HepG2 (cell line): ENCODE data around the gene AXIN2. TPM values are rescaled to one million over a fixed set of nuclear protein-coding genes. Genes with fewer than 3 reads are reported as not detected.

Experiments
- ATAD3A ChIP-seq: sonication (generic); formaldehyde crosslinking; IDR thresholded peaks from 2 replicates; pipeline ENCODE4 v1.4.0; 2020; ENCODE audit warnings: missing genetic modification reagents
- BCL6 ChIP-seq: IDR thresholded peaks from 2 replicates; pipeline ENCODE4 v1.6.1; 2016; ENCODE audit warnings: missing genetic modification reagents, missing compliant biosample characterization
- CBFB ChIP-seq: sonication (generic); formaldehyde crosslinking; IDR thresholded peaks from 2 replicates; pipeline ENCODE4 v1.4.0; 2020; ENCODE audit warnings: missing genetic modification reagents
- FLYWCH1 ChIP-seq: sonication (generic); formaldehyde crosslinking; IDR thresholded peaks from 2 replicates; pipeline ENCODE4 v1.8.1; 2023; ENCODE audit warnings: mild to moderate bottlenecking, missing genetic modification reagents
- GABPB1 ChIP-seq: IDR thresholded peaks from 2 replicates; pipeline ENCODE4 v1.6.1; 2016; ENCODE audit warnings: mild to moderate bottlenecking, missing genetic modification reagents, moderate library complexity, missing compliant biosample characterization
- HIC2 ChIP-seq: sonication (generic); formaldehyde crosslinking; IDR thresholded peaks from 2 replicates; pipeline ENCODE4 v1.9.0; 2022; ENCODE audit warnings: low read depth, missing genetic modification reagents
- IRF2 ChIP-seq: IDR thresholded peaks from 2 replicates; pipeline ENCODE4 v1.6.1; 2018; ENCODE audit warnings: missing genetic modification reagents, missing compliant biosample characterization
- LCORL ChIP-seq, 2 experiments: fragments of 450-650 bp in 1 of 2; sonication (generic) in 1 of 2; formaldehyde crosslinking in 1 of 2; IDR thresholded peaks; 2 replicates each; pipeline versions ENCODE4 v1.5.0 to v1.6.1; 2017 to 2020; ENCODE audit warnings: antibody characterized with exemption in 1 of 2, missing genetic modification reagents in 1 of 2
- MIER3 ChIP-seq: IDR thresholded peaks from 2 replicates; pipeline ENCODE4 v1.6.1; 2016; ENCODE audit warnings: missing compliant biosample characterization, borderline replicate concordance
- RXRA ChIP-seq: sonication (generic); formaldehyde crosslinking; IDR thresholded peaks from 2 replicates; pipeline ENCODE4 v1.5.1; 2020; ENCODE audit warnings: missing genetic modification reagents
- SALL2 ChIP-seq: sonication (generic); formaldehyde crosslinking; IDR thresholded peaks from 2 replicates; pipeline ENCODE4 v1.8.1; 2023; ENCODE audit warnings: mild to moderate bottlenecking, missing genetic modification reagents, inconsistent platforms
- SCMH1 ChIP-seq: sonication (generic); formaldehyde crosslinking; IDR thresholded peaks from 2 replicates; pipeline ENCODE4 v1.9.0; 2021; ENCODE audit warnings: missing genetic modification reagents, mild to moderate bottlenecking, borderline replicate concordance
- TEAD3 ChIP-seq: optimal IDR thresholded peaks from 2 replicates; pipeline ENCODE3; 2016; ENCODE audit warnings: borderline replicate concordance
- ZBTB7A ChIP-seq: sonication (generic); formaldehyde crosslinking; IDR thresholded peaks from 2 replicates; pipeline ENCODE4 v1.8.0; 2022; ENCODE audit warnings: mild to moderate bottlenecking, missing genetic modification reagents
- ZC3H13 ChIP-seq: sonication (generic); formaldehyde crosslinking; IDR thresholded peaks from 2 replicates; pipeline ENCODE4 v1.8.1; 2023; ENCODE audit warnings: mild to moderate bottlenecking, missing genetic modification reagents, moderate library complexity
- ZFP62 ChIP-seq: sonication (generic); formaldehyde crosslinking; IDR thresholded peaks from 2 replicates; pipeline ENCODE4 v1.4.0; 2020; ENCODE audit warnings: missing genetic modification reagents
- ZHX2 ChIP-seq, 2 experiments: sonication (generic) in 1 of 2; formaldehyde crosslinking in 1 of 2; IDR thresholded peaks; 2 replicates each; pipeline versions ENCODE4 v1.6.1 to v1.9.0; 2014 to 2022; ENCODE audit warnings: antibody characterized with exemption in 1 of 2, borderline replicate concordance in 1 of 2, inconsistent platforms in 1 of 2, low read depth in 1 of 2, missing genetic modification reagents in 1 of 2
- ZMYM3 ChIP-seq: sonication (generic); formaldehyde crosslinking; IDR thresholded peaks from 2 replicates; pipeline ENCODE4 v1.5.1; 2020; ENCODE audit warnings: mild to moderate bottlenecking, missing genetic modification reagents
- ZNF230 ChIP-seq: sonication (generic); formaldehyde crosslinking; IDR thresholded peaks from 2 replicates; pipeline ENCODE4 v1.4.0; 2020; ENCODE audit warnings: mild to moderate bottlenecking, missing genetic modification reagents
- ZNF235 ChIP-seq: sonication (generic); formaldehyde crosslinking; IDR thresholded peaks from 2 replicates; pipeline ENCODE4 v1.8.1; 2023; ENCODE audit warnings: mild to moderate bottlenecking, missing genetic modification reagents, borderline replicate concordance
- ZNF83 ChIP-seq: sonication (generic); formaldehyde crosslinking; IDR thresholded peaks from 2 replicates; pipeline ENCODE4 v1.4.0; 2020; ENCODE audit warnings: missing genetic modification reagents, mild to moderate bottlenecking, borderline replicate concordance
- ZNF883 ChIP-seq: sonication (generic); formaldehyde crosslinking; IDR thresholded peaks from 2 replicates; pipeline ENCODE4 v1.5.1; 2020; ENCODE audit warnings: mild to moderate bottlenecking, missing genetic modification reagents; ENCODE audit errors: not compliant biosample characterization
- ZNF891 ChIP-seq: sonication (generic); formaldehyde crosslinking; IDR thresholded peaks from 2 replicates; pipeline ENCODE4 v1.5.0; 2020; ENCODE audit warnings: mild to moderate bottlenecking, missing genetic modification reagents
- polyA plus RNA-seq, 8 experiments: library from polyadenylated mRNA; depleted of rRNA in 3 of 8; stranded (reverse) in 7 of 8; unstranded in 1 of 8; fragments of >200 nt; fragmentation: Illumina TruSeq in 4 of 8; extraction: Trizol in 4 of 8; gene quantifications; 2 replicates each; pipeline versions ENCODE4 v1.2.1 to v1.2.3, GENCODE V29; 2011 to 2016; ENCODE audit warnings: low read depth in 4 of 8, missing spikeins in 1 of 8, mixed read lengths in 1 of 8; ENCODE audit not compliant: insufficient read depth in 1 of 8
- total RNA-seq, 5 experiments: library from RNA; depleted of rRNA; stranded (reverse); fragments of >200 nt; fragmentation: Illumina TruSeq; extraction: Trizol; gene quantifications; 2 replicates each; pipeline ENCODE4 v1.2.3, GENCODE V29; 2016; ENCODE audit warnings: low read depth in 1 of 5

The AXIN2 gene
- total and polyA plus RNA-seq, 2 of the 13 experiments (the other 11 are each of a cell fraction or from before 2014, with no cell fraction given) = 58.6 to 63.4 TPM

- TF ChIP-seq ZHX2 (IDR thresholded peaks at IDR 0.05; ENCODE audit: low read depth) (no peak), ZHX2 (CRISPR knock-in tag; IDR thresholded peaks at IDR 0.05; ENCODE audit: borderline replicate concordance) (no peak), ZC3H13 (no peak), CBFB (CRISPR knock-in tag) (0 out of 2 replicates have a peak, but pooled peaks have one; percentile 17), BCL6 (peak; percentile 58), MIER3 (no peak), ZNF230 (0 out of 2 replicates have a peak, but pooled peaks have one; percentile 45), LCORL (IDR thresholded peaks at IDR 0.05) (no peak), LCORL (CRISPR knock-in tag; IDR thresholded peaks at IDR 0.05) (peak; percentile 75), ZMYM3 (CRISPR knock-in tag) (peak; percentile 63), RXRA (peak; percentile 81; the same call in 1 of the 2 replicates), ZBTB7A (peak; percentile 64), SALL2 (peak; percentile 9; the same call in 1 of the 2 replicates), SCMH1 (CRISPR knock-in tag) (no peak), TEAD3 (peak; percentile 27), ZNF883 (CRISPR knock-in tag) (peak; percentile 26), ZNF891 (CRISPR knock-in tag) (peak; percentile 77), FLYWCH1 (CRISPR knock-in tag) (no peak), ATAD3A (CRISPR knock-in tag) (no peak), ZNF235 (CRISPR knock-in tag) (no peak), GABPB1 (CRISPR knock-in tag) (peak; percentile 43; the same call in 1 of the 2 replicates), ZNF83 (CRISPR knock-in tag) (no peak), HIC2 (CRISPR knock-in tag) (0 out of 2 replicates have a peak, but pooled peaks have one; percentile 32), ZFP62 (CRISPR knock-in tag) (no peak), IRF2 (CRISPR knock-in tag) (peak; percentile 50; the same call in 1 of the 2 replicates)
Measured at GRCh38 chr17:65572581-65573281, 11.3 kb upstream of the AXIN2 start (continued).
